NB4 (cell line): ENCODE data around the gene KCTD16.

ENCODE experiments used
- DNase-seq: peaks from one replicate; pipeline ENCODE4 v3.0.0; 2010; ENCODE audit warnings: low read depth
- H3K4me3 ChIP-seq: one replicate; pipeline ENCODE4 v1.5.1; 2011; ENCODE audit warnings: mild to moderate bottlenecking, low read depth, low read length, moderate library complexity
- CTCF ChIP-seq: IDR thresholded peaks from one replicate; pipeline ENCODE4 v1.5.1; 2012; ENCODE audit warnings: low read depth, low read length
- MAX ChIP-seq: IDR thresholded peaks from 2 replicates; pipeline ENCODE4 v1.6.1; 2011; ENCODE audit warnings: low read depth, low read length
- MYC ChIP-seq: IDR thresholded peaks from 2 replicates; pipeline ENCODE4 v1.6.1; 2011; ENCODE audit warnings: low read depth, low read length
- POLR2A ChIP-seq: IDR thresholded peaks from 2 replicates; pipeline ENCODE4 v1.6.1; 2011; ENCODE audit warnings: mild to moderate bottlenecking; ENCODE audit not compliant: insufficient read length; ENCODE audit errors: extremely low read depth

KCTD16 gene

GRCh38 chr5:144313147-144313726 lies 142.6 kb downstream of the KCTD16 start:
- no peak for DNase-seq

GRCh38 chr5:144315026-144315425 lies 144.4 kb downstream of the KCTD16 start:
- TF ChIP-seq CTCF (no peak), MYC (no peak), MAX (no peak), POLR2A (no peak)
- DNase-seq, result no peak
- no peak overlapping the region for H3K4me3 ChIP-seq

More at GRCh38 chr5:144313147-144313726, 142.6 kb downstream of the KCTD16 start:
- no peak overlapping the region for H3K4me3 ChIP-seq
- no peak for TF ChIP-seq MYC
- TF ChIP-seq CTCF, result no peak
- TF ChIP-seq POLR2A, result no peak
- no peak for TF ChIP-seq MAX

- no peak for DNase-seq
- TF ChIP-seq MYC (no peak), CTCF (no peak), POLR2A (no peak)
- no peak overlapping the region for H3K4me3 ChIP-seq
These were observed 145.4 kb downstream of the KCTD16 start for GRCh38 chr5:144315994-144316634.

GRCh38 chr5:144318011-144318410 lies 147.3 kb downstream of the KCTD16 start:
- no peak for DNase-seq
- no peak overlapping the region for H3K4me3 ChIP-seq
- TF ChIP-seq CTCF (no peak), MAX (no peak), MYC (no peak), POLR2A (no peak)

- DNase-seq, result no peak
- H3K4me3 ChIP-seq, result no peak overlapping the region
- no peak for TF ChIP-seq CTCF
- TF ChIP-seq MYC, result no peak
- TF ChIP-seq MAX, result no peak
- no peak for TF ChIP-seq POLR2A
These were observed 147.8 kb downstream of the KCTD16 start for GRCh38 chr5:144318460-144318859.

- H3K4me3 ChIP-seq, result no peak overlapping the region
- no peak for TF ChIP-seq POLR2A
- no peak for DNase-seq
These were observed 152.5 kb downstream of the KCTD16 start for GRCh38 chr5:144323181-144323580.
